Epithelial cell of esophagus (primary cell): Measurements from ENCODE around the gene FCGBP.
"Not testable (repeated sequence)": the region's sequence is repeated elsewhere in the genome, so short reads cannot be mapped to it uniquely, and the experiment has no call there.

ENCODE experiments used
- DNase-seq: peaks from one replicate; pipeline ENCODE4 v3.0.0; 2010; ENCODE audit warnings: low read depth
- H3K4me3 ChIP-seq: 2 replicates; pipeline ENCODE4 v1.5.1; 2011; ENCODE audit warnings: mild to moderate bottlenecking, low read length, control low read depth
- TF ChIP-seq, protein P1 (sequence below): IDR thresholded peaks from 2 replicates; pipeline ENCODE4 v1.5.1; 2011; ENCODE audit warnings: low read depth, mild to moderate bottlenecking, low read length, control low read depth, inconsistent platforms; ENCODE audit not compliant: insufficient read depth; ENCODE audit errors: missing control alignments

The FCGBP gene

DNA sequence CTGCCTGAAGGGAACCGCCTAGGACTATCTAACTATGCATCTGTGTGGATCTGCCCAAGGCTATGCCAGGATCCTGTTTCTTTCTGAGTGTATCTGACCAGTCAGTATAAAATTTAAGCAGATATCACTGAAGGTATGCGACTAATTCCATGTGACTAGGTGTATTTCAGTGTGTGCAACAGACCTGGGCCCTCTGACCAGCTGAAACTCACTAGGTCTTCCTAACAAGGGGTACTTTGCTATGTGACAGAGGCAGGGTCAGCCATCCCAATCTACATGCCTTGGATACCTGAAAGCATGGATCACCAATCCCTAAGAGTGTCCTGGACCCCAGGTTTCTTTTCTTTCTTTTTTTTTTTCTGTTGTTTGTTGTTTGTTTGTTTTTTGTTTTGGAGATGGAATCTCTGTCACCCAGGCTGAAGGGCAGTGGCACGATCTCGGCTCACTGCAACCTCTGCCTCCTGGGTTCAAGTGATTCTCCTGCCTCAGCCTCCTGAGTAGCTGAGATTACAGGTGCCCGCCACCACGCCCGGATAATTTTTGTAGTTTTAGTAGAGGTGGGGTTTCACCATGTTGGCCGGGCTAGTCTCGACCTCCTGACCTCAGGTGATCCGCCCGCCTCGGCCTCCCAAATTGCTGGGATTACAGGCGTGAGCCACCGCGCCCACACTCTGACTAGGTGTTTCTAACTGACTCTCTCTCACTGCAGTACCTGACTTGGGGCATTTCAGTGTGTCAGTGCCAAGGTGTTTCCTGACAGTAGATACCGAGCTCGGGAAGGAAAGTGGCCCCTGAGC, 43.5 kb downstream of the FCGBP start:
- DNase-seq: no peak
- TF ChIP-seq, protein P1, sequence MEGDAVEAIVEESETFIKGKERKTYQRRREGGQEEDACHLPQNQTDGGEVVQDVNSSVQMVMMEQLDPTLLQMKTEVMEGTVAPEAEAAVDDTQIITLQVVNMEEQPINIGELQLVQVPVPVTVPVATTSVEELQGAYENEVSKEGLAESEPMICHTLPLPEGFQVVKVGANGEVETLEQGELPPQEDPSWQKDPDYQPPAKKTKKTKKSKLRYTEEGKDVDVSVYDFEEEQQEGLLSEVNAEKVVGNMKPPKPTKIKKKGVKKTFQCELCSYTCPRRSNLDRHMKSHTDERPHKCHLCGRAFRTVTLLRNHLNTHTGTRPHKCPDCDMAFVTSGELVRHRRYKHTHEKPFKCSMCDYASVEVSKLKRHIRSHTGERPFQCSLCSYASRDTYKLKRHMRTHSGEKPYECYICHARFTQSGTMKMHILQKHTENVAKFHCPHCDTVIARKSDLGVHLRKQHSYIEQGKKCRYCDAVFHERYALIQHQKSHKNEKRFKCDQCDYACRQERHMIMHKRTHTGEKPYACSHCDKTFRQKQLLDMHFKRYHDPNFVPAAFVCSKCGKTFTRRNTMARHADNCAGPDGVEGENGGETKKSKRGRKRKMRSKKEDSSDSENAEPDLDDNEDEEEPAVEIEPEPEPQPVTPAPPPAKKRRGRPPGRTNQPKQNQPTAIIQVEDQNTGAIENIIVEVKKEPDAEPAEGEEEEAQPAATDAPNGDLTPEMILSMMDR: no peak
- H3K4me3 ChIP-seq: no peak overlapping the region

DNA sequence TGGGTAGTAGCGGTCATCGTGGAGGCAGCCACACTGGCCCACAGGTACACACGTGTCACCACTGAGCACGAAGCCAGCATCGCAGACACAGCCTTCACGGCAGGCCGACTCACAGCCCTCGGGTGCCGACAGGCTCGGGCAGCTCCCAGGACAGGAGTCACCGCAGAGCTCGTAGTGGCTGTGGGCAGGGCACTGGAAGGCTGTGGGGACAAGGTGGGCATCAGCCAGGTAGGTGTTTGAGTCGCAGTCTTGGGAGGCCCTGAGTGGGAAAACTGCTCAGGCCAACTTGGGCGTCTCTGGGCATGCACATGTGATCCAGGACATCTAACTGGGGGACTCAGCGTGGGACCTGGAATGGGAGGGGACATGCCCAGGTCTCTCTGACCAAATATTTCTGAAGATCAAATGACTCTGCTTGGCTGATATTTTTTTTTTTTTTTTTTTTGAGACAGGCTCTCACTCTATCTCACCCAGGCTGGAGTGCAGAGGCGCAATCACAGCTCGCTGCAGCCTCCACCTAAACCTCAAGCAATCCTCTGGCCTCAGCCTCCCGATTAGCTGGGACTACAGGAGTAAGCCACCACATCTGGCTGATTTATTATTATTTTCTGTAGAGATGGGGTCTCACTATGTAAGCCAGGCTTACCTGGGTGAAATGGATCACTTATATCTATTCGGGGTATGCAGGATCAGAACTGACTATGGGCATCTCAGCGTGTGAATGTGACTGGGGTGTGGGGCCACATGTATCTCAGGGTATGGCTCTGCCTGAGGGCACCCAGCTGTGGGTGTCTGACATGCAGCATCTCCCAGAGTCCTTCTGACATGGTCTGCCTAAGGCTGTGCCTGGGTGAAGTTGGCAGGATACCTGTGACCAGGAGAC, 44.3 kb downstream of the FCGBP start:
- peak; percentile 10 for DNase-seq
- not testable (repeated sequence) for H3K4me3 ChIP-seq

DNA sequence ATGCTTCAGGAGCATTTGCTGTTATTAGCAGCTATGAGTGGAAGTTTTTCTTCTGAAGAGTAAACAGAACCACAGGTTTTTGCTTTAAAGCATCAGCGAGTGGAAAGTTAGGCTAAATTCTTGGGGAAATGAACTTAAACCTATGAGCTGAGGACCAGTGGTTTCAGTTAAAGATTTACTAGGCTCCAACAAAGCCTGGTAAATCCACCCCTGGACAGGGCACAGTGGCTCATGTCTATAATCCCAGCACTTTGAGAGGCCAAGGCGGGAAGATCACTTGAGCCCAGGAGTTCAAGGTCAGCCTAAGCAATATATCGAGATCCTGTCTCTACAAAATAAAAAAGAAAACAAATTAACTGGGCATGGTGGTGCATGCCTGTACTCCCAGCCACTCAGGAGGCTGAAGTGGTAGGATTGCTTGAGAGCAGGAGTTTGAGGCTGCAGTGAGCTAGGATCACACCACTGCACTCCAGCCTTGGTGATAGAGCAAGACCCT, 46.9 kb downstream of the FCGBP start:
- not testable (repeated sequence) for H3K4me3 ChIP-seq, DNase-seq

DNA sequence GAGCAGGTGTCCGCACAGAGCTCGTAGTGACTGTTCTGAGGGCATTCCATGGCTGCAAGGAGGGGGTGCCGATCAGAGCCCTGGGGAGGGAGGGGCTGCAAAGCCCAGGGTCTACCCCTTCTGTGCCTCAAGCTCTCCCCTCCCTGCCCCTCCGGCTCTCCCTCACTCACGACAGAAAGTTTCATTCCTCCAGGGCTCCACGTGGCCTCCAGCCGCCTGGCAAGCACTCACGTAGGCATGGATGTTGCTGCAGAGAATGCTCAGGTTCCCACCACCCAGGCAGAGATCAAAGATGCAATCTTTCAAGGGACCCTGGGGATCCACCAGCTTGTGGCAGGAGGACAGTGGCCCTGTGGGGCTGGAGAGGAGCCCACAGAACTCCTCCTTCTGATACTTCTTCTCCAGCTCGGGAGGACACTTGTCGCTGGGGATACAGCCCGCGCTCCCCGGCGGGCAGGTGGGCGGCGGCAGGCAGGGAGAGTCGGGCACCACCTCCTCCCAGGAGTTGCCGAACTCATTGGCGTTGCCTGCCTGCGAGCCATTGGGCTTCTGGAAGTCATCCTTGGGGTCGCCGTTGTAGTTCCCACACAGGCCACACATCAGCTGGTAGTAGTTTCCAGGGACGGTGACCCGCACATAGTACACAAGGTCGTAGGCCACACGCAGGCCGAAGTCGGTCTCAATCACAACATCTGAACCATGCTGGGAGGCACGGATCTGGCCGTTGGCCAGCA, 48.4 kb downstream of the FCGBP start:
- H3K4me3 ChIP-seq, DNase-seq: not testable (repeated sequence)

DNA sequence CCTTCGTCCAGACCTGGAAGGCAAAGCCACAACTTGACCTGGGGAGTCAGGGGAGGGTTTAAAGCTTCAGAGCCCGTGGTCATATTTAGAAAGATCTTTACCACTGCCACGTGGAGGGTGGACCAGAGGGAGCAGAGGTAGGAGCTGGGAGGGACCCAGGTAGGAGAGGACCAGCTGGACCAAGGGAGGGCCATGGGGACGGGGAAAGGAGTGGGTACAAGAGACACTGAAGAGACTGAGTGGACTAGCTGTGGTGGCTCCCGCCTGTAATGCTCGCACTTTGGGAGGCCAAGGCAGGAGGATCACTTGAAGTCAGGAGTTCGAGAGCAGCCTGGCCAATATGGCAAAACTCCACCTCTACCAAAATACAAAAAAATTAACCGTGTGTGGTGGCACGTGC, 49.7 kb downstream of the FCGBP start:
- not testable (repeated sequence) for H3K4me3 ChIP-seq, DNase-seq
